Measurements from ENCODE around the gene NPTN.

NPTN gene

DNA sequence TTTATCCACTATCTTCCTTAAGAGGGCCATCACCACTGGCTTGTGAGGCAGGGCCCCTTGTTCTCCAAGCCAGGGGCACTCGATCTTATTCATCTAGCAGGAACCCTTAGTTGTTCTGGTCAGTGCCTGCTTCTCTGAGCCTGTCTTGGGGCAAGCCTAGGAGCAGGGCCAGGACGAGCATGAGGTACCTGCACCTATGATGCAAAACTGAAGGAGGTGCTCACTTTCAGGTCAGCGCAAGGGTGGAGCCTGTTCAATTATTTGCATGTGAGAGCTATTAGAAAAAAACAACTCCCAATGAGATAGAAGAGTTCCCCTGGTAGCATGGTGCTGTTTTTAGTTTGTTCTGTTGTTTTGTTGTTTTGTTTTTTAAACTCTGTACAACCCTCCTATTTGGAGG lies 46.0 kb upstream of the NPTN start:
- H3K27ac ChIP-seq, result no peak overlapping the region
- no peak for TF ChIP-seq ZFX (IDR thresholded peaks at IDR 0.05; ENCODE audit: borderline replicate concordance)
- TF ChIP-seq, protein P1, sequence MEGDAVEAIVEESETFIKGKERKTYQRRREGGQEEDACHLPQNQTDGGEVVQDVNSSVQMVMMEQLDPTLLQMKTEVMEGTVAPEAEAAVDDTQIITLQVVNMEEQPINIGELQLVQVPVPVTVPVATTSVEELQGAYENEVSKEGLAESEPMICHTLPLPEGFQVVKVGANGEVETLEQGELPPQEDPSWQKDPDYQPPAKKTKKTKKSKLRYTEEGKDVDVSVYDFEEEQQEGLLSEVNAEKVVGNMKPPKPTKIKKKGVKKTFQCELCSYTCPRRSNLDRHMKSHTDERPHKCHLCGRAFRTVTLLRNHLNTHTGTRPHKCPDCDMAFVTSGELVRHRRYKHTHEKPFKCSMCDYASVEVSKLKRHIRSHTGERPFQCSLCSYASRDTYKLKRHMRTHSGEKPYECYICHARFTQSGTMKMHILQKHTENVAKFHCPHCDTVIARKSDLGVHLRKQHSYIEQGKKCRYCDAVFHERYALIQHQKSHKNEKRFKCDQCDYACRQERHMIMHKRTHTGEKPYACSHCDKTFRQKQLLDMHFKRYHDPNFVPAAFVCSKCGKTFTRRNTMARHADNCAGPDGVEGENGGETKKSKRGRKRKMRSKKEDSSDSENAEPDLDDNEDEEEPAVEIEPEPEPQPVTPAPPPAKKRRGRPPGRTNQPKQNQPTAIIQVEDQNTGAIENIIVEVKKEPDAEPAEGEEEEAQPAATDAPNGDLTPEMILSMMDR (IDR thresholded peaks at IDR 0.05), result no peak

GRCh38 chr15:73678498-73678897 lies 45.3 kb upstream of the NPTN start:
- no peak for TF ChIP-seq ZFX (IDR thresholded peaks at IDR 0.05; ENCODE audit: borderline replicate concordance)
- TF ChIP-seq, protein P1 (IDR thresholded peaks at IDR 0.05), result no peak
- H3K27ac ChIP-seq, result no peak overlapping the region

DNA sequence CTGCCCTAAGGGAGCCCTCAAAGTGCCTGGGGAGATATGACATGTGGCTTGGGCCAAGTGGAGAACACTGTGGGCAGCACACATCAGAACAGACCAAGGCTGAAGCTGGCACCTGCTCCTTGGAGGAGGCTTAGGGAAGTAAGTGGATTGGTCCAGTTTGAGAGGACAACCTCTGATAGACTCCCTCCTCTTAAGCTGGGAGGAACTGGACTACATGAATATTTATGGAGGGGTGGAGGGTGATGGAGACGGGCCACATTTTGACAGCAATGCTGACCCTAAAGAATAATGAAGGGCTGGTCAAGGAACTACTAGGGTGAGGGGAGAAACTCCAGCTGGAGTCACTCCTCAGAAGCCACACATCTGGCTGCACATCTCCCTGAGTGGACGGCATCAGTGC lies 44.5 kb upstream of the NPTN start:
- no peak for TF ChIP-seq ZFX (IDR thresholded peaks at IDR 0.05; ENCODE audit: borderline replicate concordance)
- TF ChIP-seq, protein P1 (IDR thresholded peaks at IDR 0.05), result no peak
- no peak overlapping the region for H3K27ac ChIP-seq

GRCh38 chr15:73677146-73677607 lies 44.0 kb upstream of the NPTN start:
- TF ChIP-seq ZFX (IDR thresholded peaks at IDR 0.05; ENCODE audit: borderline replicate concordance), result no peak
- TF ChIP-seq, protein P1 (IDR thresholded peaks at IDR 0.05), result peak; percentile 81
- H3K27ac ChIP-seq, result no peak overlapping the region

GRCh38 chr15:73674587-73674986 lies 41.4 kb upstream of the NPTN start:
- no peak overlapping the region for H3K27ac ChIP-seq
- no peak for TF ChIP-seq ZFX (IDR thresholded peaks at IDR 0.05; ENCODE audit: borderline replicate concordance)
- TF ChIP-seq, protein P1 (IDR thresholded peaks at IDR 0.05), result no peak

- no peak overlapping the region for H3K27ac ChIP-seq
- TF ChIP-seq ZFX (IDR thresholded peaks at IDR 0.05; ENCODE audit: borderline replicate concordance), result no peak
- TF ChIP-seq, protein P1 (IDR thresholded peaks at IDR 0.05), result no peak
Observed at GRCh38 chr15:73660455-73660854, 27.3 kb upstream of the NPTN start.

DNA sequence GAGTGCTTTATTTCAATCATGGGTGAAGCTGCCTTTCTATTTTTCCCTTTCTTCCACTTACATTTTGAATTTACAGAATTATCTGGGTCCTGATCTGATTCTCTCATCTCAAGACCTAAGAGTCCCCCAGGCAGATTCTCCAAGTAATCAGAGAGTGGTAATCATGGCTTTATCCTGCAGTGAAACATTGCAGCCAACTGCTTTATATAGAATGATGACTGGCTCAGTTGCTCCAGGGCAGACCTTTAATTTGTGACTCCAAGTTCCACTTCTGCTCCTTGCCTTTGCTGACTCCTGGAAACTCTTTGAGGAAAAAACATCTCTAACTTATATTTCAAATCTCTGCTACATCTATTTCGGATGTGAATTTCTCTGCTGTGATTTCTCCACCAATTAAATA lies 25.5 kb upstream of the NPTN start:
- H3K27ac ChIP-seq, result no peak overlapping the region
- TF ChIP-seq ZFX (IDR thresholded peaks at IDR 0.05; ENCODE audit: borderline replicate concordance), result no peak

- TF ChIP-seq, protein P1 (IDR thresholded peaks at IDR 0.05), result no peak
- TF ChIP-seq ZFX (IDR thresholded peaks at IDR 0.05; ENCODE audit: borderline replicate concordance), result no peak
- H3K27ac ChIP-seq, result no peak overlapping the region
Observed at GRCh38 chr15:73655724-73656123, 22.5 kb upstream of the NPTN start.

Data from 22Rv1 (cell line).